GM10266 (cell line): ENCODE measurements around the gene NTRK3.

Source experiments
- DNase-seq: peaks from one replicate; pipeline ENCODE4 v3.0.0; 2012; ENCODE audit errors: extremely low spot score
- TF ChIP-seq, protein P1 (sequence below): IDR thresholded peaks from 2 replicates; pipeline ENCODE4 v1.5.1; 2012; ENCODE audit warnings: mild to moderate bottlenecking, low read depth; ENCODE audit not compliant: control insufficient read depth, insufficient read depth; ENCODE audit errors: missing control alignments

Gene NTRK3

DNA sequence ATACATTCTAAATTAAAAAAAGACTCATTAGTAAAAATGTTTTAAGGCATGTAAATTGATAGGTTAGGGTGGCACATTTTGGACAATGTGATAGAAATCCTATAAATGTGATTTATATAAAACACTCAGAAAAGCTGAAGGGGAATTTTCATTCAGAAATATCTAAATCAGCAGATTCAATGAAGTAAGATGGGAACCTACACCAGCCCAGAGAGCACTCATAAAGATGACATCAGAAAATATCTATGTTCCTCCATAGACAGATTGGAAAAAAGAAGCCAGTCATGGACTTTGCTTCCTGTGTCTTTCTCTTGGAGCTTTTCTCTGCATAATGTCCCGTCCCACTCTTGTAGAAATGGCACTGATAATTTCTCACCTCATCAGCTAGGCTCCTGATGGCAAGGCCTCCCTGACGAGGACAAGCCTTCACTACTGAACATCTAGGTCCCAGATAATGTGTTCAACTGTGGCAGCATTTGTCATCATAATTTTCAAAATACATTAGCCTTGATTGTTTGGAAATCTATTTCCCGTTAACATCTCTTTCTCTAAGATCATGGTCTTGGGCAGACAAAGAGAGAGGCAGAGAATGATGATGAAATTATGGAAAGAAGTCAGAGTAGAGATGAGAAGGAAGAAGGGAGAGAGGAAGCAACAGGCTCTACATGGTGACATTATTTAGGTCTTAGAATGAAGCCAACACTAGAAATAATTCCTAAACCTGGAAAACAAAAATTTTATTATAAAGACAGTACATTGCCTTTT is 354.4 kb downstream of the NTRK3 start:
- TF ChIP-seq, protein P1, sequence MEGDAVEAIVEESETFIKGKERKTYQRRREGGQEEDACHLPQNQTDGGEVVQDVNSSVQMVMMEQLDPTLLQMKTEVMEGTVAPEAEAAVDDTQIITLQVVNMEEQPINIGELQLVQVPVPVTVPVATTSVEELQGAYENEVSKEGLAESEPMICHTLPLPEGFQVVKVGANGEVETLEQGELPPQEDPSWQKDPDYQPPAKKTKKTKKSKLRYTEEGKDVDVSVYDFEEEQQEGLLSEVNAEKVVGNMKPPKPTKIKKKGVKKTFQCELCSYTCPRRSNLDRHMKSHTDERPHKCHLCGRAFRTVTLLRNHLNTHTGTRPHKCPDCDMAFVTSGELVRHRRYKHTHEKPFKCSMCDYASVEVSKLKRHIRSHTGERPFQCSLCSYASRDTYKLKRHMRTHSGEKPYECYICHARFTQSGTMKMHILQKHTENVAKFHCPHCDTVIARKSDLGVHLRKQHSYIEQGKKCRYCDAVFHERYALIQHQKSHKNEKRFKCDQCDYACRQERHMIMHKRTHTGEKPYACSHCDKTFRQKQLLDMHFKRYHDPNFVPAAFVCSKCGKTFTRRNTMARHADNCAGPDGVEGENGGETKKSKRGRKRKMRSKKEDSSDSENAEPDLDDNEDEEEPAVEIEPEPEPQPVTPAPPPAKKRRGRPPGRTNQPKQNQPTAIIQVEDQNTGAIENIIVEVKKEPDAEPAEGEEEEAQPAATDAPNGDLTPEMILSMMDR = no peak
- DNase-seq = no peak

DNA sequence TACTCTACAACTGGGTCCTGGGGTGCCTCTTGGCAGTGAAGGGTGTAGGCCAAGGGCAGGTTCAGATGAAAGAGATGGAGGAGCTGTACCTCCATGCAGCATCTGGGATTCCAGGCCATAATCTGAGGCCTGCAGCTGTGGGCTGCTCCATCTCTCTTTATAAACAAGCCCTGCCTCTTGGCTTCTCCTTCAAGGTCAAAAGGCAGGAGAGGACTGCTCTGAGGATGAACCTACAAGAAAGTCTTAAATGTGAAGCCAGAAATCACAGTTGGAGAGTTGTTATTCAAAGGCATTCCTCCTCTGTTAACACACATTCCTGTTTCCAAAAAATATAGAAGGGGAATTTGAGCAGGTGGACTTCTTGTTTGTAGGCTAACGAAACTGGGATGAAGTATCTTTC is 355.5 kb downstream of the NTRK3 start:
- TF ChIP-seq, protein P1 = no peak
- DNase-seq = no peak

DNA sequence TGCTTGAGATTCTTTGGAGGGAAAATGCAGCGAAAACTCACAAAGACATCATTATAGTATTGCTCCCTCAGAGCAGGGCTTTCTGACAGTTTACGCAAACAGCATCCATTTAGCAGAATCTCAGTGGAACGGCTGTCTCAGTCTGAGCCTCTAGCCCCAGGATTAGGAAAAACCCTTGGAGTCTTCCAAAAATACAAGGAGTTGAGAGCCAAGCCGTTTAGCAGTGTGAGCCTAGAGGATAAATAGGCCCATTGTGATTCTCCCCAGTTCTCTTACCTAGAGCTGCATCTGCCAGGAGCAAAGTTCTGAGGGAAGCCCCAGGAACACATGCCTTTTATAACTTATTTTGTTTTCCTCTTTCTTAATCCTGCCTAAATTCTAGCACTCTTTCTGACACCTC is 359.6 kb downstream of the NTRK3 start:
- no peak for DNase-seq
- TF ChIP-seq, protein P1 = no peak

DNA sequence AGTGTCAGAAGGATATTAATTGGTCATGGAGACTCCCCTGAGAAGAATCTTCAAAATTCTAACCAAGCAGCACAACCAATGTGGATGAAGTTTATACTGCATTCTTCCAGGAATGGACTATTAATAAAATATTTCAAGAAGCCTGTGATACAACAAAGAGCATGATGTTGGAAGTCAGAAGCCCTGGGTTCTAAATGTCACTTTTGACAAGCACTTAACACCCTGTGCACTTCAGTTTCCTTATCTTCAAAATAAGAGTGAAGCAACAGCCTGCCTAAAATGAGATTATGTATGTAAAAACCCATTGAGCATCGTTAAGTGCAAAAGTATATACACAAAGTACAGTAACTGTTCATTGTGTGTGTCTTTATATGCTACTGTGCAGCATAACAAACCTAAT is 369.4 kb downstream of the NTRK3 start:
- DNase-seq = no peak
- TF ChIP-seq, protein P1 = no peak

DNA sequence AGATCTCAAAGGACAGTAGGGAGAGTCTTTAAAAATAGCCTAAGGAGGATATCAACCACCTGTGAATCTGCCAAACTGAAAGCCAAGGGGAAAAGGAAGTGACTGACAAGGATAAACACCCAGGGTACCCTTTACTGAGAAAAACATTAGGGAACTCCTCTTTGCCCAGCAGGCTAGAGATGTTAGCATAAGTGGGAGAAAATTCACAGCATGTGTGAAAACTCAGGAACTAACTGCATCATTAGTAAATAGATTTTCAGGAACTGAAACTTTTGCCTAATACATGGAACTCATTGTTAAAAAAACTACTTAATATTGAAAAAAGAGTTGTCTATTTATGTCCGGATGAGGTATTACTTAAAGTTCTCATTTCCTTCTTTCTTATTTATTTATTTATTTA is 375.5 kb downstream of the NTRK3 start:
- no peak for DNase-seq
- TF ChIP-seq, protein P1 = no peak

DNA sequence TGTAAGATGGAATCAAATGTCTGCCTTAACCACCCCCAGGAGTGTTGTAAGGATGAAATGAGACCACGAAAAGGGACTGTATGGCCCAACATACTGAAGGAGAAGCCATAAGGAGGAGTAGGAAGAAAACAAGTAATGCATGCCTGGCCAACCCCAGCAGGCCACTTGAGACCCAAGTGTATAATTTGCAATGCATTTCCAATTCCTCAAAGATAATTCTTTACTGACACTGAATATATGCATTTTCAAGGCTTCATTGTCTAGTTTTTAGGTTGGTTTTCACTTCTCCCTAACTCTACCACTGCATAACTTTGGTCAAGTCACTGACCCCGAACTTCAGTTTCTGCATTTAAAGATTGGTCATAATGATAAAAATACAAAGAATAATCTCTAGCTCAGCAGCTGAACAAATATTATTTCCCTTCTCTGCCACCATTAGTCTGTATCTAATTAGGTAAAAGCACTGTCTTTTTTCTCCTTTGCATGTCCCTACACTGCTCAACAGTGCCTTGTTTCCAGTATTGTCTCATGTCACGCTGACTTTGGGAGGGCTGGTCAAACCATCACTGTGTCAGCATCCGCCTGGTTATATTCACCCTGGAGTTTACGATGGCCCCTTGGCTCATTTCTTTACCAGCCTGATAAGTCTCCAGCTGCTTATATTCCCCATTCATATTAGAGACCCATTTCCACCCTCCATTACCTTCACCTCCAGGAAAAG is 378.6 kb downstream of the NTRK3 start:
- TF ChIP-seq, protein P1 = no peak
- no peak for DNase-seq
